ENCODE data around the gene GRID2. TPM values are rescaled to one million over a fixed set of nuclear protein-coding genes. Genes with fewer than 3 reads are reported as not detected.

The GRID2 gene
- total RNA-seq, 1 donor = not detected

DNA sequence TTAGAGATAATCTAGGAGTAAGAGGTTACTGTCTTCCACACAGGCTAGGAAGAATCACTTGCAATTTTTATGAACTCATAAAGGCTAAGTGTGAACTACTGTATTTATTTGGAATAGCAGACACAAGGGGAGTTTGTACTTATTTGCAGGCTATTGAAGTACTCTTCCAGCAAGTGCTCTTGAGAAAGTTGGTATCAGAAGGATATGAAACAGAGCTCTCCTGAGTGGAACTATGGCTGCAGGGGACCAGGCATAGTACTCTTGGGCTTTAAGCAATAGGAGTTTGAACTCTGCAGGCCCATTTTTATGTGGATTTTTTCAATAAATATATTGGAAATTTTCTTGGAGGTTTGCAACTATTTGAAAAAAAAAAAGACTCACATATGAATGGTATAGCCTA lies 768.5 kb downstream of the GRID2 start:
- H3K9me3 ChIP-seq (ENCODE audit: low read depth, low read length) = no peaks in the 10 kb centered on the region
- TF ChIP-seq, protein P1, sequence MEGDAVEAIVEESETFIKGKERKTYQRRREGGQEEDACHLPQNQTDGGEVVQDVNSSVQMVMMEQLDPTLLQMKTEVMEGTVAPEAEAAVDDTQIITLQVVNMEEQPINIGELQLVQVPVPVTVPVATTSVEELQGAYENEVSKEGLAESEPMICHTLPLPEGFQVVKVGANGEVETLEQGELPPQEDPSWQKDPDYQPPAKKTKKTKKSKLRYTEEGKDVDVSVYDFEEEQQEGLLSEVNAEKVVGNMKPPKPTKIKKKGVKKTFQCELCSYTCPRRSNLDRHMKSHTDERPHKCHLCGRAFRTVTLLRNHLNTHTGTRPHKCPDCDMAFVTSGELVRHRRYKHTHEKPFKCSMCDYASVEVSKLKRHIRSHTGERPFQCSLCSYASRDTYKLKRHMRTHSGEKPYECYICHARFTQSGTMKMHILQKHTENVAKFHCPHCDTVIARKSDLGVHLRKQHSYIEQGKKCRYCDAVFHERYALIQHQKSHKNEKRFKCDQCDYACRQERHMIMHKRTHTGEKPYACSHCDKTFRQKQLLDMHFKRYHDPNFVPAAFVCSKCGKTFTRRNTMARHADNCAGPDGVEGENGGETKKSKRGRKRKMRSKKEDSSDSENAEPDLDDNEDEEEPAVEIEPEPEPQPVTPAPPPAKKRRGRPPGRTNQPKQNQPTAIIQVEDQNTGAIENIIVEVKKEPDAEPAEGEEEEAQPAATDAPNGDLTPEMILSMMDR (IDR thresholded peaks at IDR 0.05; ENCODE audit: extremely low read depth, low read depth, low read length) = no peak
- no peak overlapping the region for H2AFZ ChIP-seq (ENCODE audit: low read length)
- H4K20me1 ChIP-seq (ENCODE audit: insufficient read depth, low read length) = no peaks in the 10 kb centered on the region
- H3K27me3 ChIP-seq (ENCODE audit: insufficient read depth, low read length) = no peaks in the 10 kb centered on the region
- no peak overlapping the region for H3K4me2 ChIP-seq (ENCODE audit: insufficient read depth, low read length)
- no peaks in the 10 kb centered on the region for H3K79me2 ChIP-seq (ENCODE audit: insufficient read depth, low read length)
- no peak overlapping the region for H3K4me3 ChIP-seq (ENCODE audit: insufficient read depth, low read length)
- no peaks in the 10 kb centered on the region for H3K4me1 ChIP-seq (ENCODE audit: insufficient read depth, low read length)
- H3K36me3 ChIP-seq (ENCODE audit: insufficient read depth, low read length) = no peaks in the 10 kb centered on the region
- no peak overlapping the region for H3K27ac ChIP-seq (ENCODE audit: low read depth, low read length)
- no peak for DNase-seq (ENCODE audit: insufficient read length, low spot score, missing footprints)

DNA sequence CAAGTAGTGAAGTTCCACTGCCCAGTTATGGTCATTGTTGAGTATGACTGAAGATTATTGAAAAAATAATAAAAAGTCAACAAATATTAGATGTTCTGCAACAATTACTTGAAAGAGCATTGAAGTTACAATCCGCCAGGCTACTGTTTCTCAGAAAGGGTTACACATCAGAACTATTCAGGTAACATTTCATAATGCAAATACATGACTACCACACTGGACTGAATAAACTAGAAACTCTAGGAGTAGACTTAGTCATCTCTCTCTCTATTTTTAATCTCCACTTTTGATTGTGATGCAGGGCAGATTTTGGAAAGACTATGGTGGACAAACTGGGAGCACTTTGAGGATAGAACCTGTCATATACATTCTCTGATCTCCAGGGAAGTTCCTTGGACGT lies 776.5 kb downstream of the GRID2 start:
- Histone ChIP-seq H3K4me3 (ENCODE audit: insufficient read depth, low read length) (no peak overlapping the region), H2AFZ (ENCODE audit: low read length) (no peak overlapping the region), H3K9me3 (ENCODE audit: low read depth, low read length) (no peaks in the 10 kb centered on the region), H3K4me2 (ENCODE audit: insufficient read depth, low read length) (no peak overlapping the region), H3K27me3 (ENCODE audit: insufficient read depth, low read length) (no peaks in the 10 kb centered on the region), H3K79me2 (ENCODE audit: insufficient read depth, low read length) (no peaks in the 10 kb centered on the region), H4K20me1 (ENCODE audit: insufficient read depth, low read length) (no peaks in the 10 kb centered on the region), H3K4me1 (ENCODE audit: insufficient read depth, low read length) (no peaks in the 10 kb centered on the region), H3K27ac (ENCODE audit: low read depth, low read length) (no peak overlapping the region), H3K36me3 (ENCODE audit: insufficient read depth, low read length) (no peaks in the 10 kb centered on the region)
- TF ChIP-seq, protein P1 (IDR thresholded peaks at IDR 0.05; ENCODE audit: extremely low read depth, low read depth, low read length) = no peak
- DNase-seq (ENCODE audit: insufficient read length, low spot score, missing footprints) = no peak

DNA sequence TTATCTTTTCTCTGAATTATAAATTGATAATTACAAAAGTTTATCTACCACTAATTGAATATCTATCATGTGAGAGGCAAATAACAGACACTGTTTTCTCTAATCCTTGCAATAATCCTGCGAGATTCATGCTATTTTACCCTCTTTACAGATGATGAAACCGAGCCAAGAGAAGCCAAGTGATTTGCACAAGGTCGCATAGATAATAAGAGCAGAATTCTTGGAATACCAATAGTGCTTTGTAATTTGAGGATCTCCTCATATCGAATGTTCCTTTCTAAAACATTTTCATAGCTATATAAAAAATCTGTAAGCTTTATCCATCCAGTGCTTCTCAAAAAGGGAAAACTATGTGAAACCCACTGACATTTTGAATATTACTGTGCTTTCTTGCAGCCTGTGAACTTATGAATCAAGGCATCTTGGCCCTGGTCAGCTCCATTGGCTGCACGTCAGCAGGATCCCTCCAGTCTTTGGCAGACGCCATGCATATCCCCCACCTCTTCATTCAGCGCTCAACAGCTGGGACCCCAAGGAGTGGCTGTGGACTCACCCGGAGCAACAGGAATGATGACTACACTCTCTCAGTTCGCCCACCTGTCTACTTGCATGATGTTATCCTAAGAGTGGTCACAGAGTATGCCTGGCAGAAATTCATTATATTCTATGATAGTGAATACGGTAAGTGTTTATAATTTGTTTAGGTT lies 781.0 kb downstream of the GRID2 start:
- H3K27me3 ChIP-seq (ENCODE audit: insufficient read depth, low read length) = no peaks in the 10 kb centered on the region
- H3K79me2 ChIP-seq (ENCODE audit: insufficient read depth, low read length) = no peaks in the 10 kb centered on the region
- no peak overlapping the region for H3K4me3 ChIP-seq (ENCODE audit: insufficient read depth, low read length)
- no peaks in the 10 kb centered on the region for H3K9me3 ChIP-seq (ENCODE audit: low read depth, low read length)
- no peaks in the 10 kb centered on the region for H3K36me3 ChIP-seq (ENCODE audit: insufficient read depth, low read length)
- no peak overlapping the region for H2AFZ ChIP-seq (ENCODE audit: low read length)
- DNase-seq (ENCODE audit: insufficient read length, low spot score, missing footprints) = no peak
- H3K27ac ChIP-seq (ENCODE audit: low read depth, low read length) = no peak overlapping the region
- H4K20me1 ChIP-seq (ENCODE audit: insufficient read depth, low read length) = no peaks in the 10 kb centered on the region
- TF ChIP-seq, protein P1 (IDR thresholded peaks at IDR 0.05; ENCODE audit: extremely low read depth, low read depth, low read length) = no peak
- no peak overlapping the region for H3K4me2 ChIP-seq (ENCODE audit: insufficient read depth, low read length)
- no peaks in the 10 kb centered on the region for H3K4me1 ChIP-seq (ENCODE audit: insufficient read depth, low read length)

DNA sequence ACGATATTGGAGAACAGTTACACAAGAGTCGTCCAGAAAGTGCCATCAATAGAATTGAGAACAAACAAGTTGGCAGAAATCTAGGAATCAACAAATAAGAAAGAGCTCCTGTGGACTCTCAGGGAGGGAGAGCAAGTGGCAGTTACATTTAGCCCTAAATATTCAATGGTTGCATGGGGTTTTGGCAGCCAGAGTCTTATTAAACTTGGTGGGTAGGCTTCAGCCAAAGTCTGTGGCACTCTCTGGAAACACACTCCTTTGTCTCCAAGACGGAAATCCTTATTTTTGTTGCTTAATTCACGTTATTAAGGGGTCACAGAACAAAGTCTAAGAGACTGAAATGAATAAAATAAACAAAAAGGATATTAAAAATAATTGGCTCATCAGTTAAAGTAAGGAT lies 782.6 kb downstream of the GRID2 start:
- no peak overlapping the region for H3K27ac ChIP-seq (ENCODE audit: low read depth, low read length)
- H3K4me1 ChIP-seq (ENCODE audit: insufficient read depth, low read length) = no peaks in the 10 kb centered on the region
- no peak for DNase-seq (ENCODE audit: insufficient read length, low spot score, missing footprints)
- no peaks in the 10 kb centered on the region for H3K79me2 ChIP-seq (ENCODE audit: insufficient read depth, low read length)
- H3K27me3 ChIP-seq (ENCODE audit: insufficient read depth, low read length) = no peaks in the 10 kb centered on the region
- no peaks in the 10 kb centered on the region for H3K36me3 ChIP-seq (ENCODE audit: insufficient read depth, low read length)
- no peaks in the 10 kb centered on the region for H3K9me3 ChIP-seq (ENCODE audit: low read depth, low read length)
- no peak overlapping the region for H3K4me2 ChIP-seq (ENCODE audit: insufficient read depth, low read length)
- no peak overlapping the region for H2AFZ ChIP-seq (ENCODE audit: low read length)
- no peaks in the 10 kb centered on the region for H4K20me1 ChIP-seq (ENCODE audit: insufficient read depth, low read length)
- TF ChIP-seq, protein P1 (IDR thresholded peaks at IDR 0.05; ENCODE audit: extremely low read depth, low read depth, low read length) = no peak
- H3K4me3 ChIP-seq (ENCODE audit: insufficient read depth, low read length) = no peak overlapping the region
